ENCODE results near the gene RASA4B. TPM values are rescaled to one million over a fixed set of nuclear protein-coding genes. Genes with fewer than 3 reads are reported as not detected.

The RASA4B gene
- total and polyA plus RNA-seq, 2 of the 4 experiments (the other 2 are of a cell fraction), result 1.8 to 7.7 TPM

- dilution Hi-C loops (cut with HindIII; ENCODE audit: low sequenced_read_pairs, unreplicated experiment), result no loop called here
Measured at GRCh38 chr7:102455596-102455995, 62.0 kb downstream of the RASA4B start.

More at GRCh38 chr7:102455596-102455995, 62.0 kb downstream of the RASA4B start:
- peaks cover 12% of the 10 kb centered on the region for H4K20me1 ChIP-seq (ENCODE audit: insufficient read depth, low read length)
- intact Hi-C loops (cut with micrococcal nuclease), result no loop called here
- no peak overlapping the region for H3K14ac ChIP-seq (replicated peaks; ENCODE audit: low read depth, low read length)
- no peak overlapping the region for H4K8ac ChIP-seq (ENCODE audit: low read depth in 2 of 2, low read length in 2 of 2)
- H3K9ac ChIP-seq (ENCODE audit: low read depth, low read length), result no peak overlapping the region
- H3K27me3 ChIP-seq (ENCODE audit: control insufficient read depth, insufficient read depth, low read length), result no peaks in the 10 kb centered on the region
- no peak overlapping the region for H3K4me2 ChIP-seq (ENCODE audit: low read depth, low read length)
- H3K79me1 ChIP-seq (ENCODE audit: low read depth in 1 of 2, low read length in 2 of 2), result peaks cover 0 to 17% of the 10 kb centered on the region in 2 experiments; a peak in 3 of 4 replicates
- no peaks in the 10 kb centered on the region; the same call in 1 of the 2 replicates for H3K9me1 ChIP-seq (ENCODE audit: insufficient read depth, low read length)
- H2AFZ ChIP-seq (replicated peaks; ENCODE audit: low read length, poor library complexity), result no peak overlapping the region
- no peak overlapping the region for H3K4ac ChIP-seq (ENCODE audit: low read depth, low read length)
- H3K4me1 ChIP-seq (ENCODE audit: control insufficient read depth, insufficient read depth, low read length), result peaks cover 8% of the 10 kb centered on the region
- H3K36me3 ChIP-seq (ENCODE audit: control insufficient read depth, insufficient read depth, low read length), result peaks cover 27% of the 10 kb centered on the region
- POLR2A ChIA-PET (ENCODE audit: unreplicated experiment), result no interaction called here
- H2BK15ac ChIP-seq (ENCODE audit: low read depth, low read length), result no peak overlapping the region
- no peak overlapping the region for H3K56ac ChIP-seq (ENCODE audit: extremely low read depth, insufficient read depth, low read length)
- no peak overlapping the region for H3K18ac ChIP-seq (ENCODE audit: low read depth, low read length)
- BruUV-seq (replicated peaks), result no TSS peak
- H2BK120ac ChIP-seq (ENCODE audit: low read depth, low read length), result no peak overlapping the region
- 93% methylated on average over 4 of the region's 11 CpGs; no CpG with 5 or more reads in 1 of the 2 experiments for WGBS, 2 experiments (ENCODE audit: extremely low coverage in 2 of 2, insufficient read length in 1 of 2)
- no peaks in the 10 kb centered on the region for H3K9me3 ChIP-seq (ENCODE audit: control insufficient read depth, insufficient read depth, low read length)
- no peak overlapping the region for H3K27ac ChIP-seq (ENCODE audit: insufficient read depth, low read length)
- no peak overlapping the region for H2AK5ac ChIP-seq (ENCODE audit: low read depth, low read length)
- H4K91ac ChIP-seq (ENCODE audit: insufficient read depth, low read depth, low read length), result no peak overlapping the region
- in situ Hi-C loops (cut with MboI; ENCODE audit: low sequenced_read_pairs), result no loop called here
- ATAC-seq (ENCODE audit: low read depth) (no peak), DNase-seq (no peak)
- no peak overlapping the region for H3K23ac ChIP-seq (ENCODE audit: low read depth, low read length)
- no peak overlapping the region for H3K4me3 ChIP-seq (ENCODE audit: insufficient read depth, low read depth, low read length)
- H4K5ac ChIP-seq (ENCODE audit: low read depth, low read length), result no peak overlapping the region
- no peak overlapping the region for H2BK20ac ChIP-seq (ENCODE audit: low read depth, low read length)
- H2AK9ac ChIP-seq (replicated peaks; ENCODE audit: low read depth, low read length, poor library complexity), result no peak overlapping the region
- TF ChIP-seq NFE2L2 (IDR thresholded peaks at IDR 0.05; ENCODE audit: low read depth, low read length) (no peak), MXI1 (IDR thresholded peaks at IDR 0.05; ENCODE audit: borderline replicate concordance, low read depth, low read length) (no peak), POLR2A (IDR thresholded peaks at IDR 0.05; ENCODE audit: low read depth, low read length) (no peak), FOS (IDR thresholded peaks at IDR 0.05; ENCODE audit: low read depth, low read length) (no peak), RAD21 (IDR thresholded peaks at IDR 0.05; ENCODE audit: low read length) (no peak), MAZ (IDR thresholded peaks at IDR 0.05; ENCODE audit: borderline replicate concordance, low read depth, low read length) (no peak), BHLHE40 (IDR thresholded peaks at IDR 0.05; ENCODE audit: low read depth, low read length) (no peak), RCOR1 (IDR thresholded peaks at IDR 0.05; ENCODE audit: insufficient replicate concordance, low read length) (no peak), CTCF (conservative IDR thresholded peaks at IDR 0.05; ENCODE audit: low read depth, low read length) (no peak), SMC3 (IDR thresholded peaks at IDR 0.05; ENCODE audit: low read depth, low read length) (no peak), CEBPB (IDR thresholded peaks at IDR 0.05; ENCODE audit: low read depth, low read length) (no peak), MAFK (IDR thresholded peaks at IDR 0.05; ENCODE audit: low read depth, low read length) (no peak), CHD1 (IDR thresholded peaks at IDR 0.05; ENCODE audit: low read depth, low read length) (no peak), ELK1 (IDR thresholded peaks at IDR 0.05; ENCODE audit: borderline replicate concordance, low read depth, low read length) (no peak), RFX5 (IDR thresholded peaks at IDR 0.05; ENCODE audit: low read depth, low read length) (no peak)
- TF ChIP-seq, protein P1, sequence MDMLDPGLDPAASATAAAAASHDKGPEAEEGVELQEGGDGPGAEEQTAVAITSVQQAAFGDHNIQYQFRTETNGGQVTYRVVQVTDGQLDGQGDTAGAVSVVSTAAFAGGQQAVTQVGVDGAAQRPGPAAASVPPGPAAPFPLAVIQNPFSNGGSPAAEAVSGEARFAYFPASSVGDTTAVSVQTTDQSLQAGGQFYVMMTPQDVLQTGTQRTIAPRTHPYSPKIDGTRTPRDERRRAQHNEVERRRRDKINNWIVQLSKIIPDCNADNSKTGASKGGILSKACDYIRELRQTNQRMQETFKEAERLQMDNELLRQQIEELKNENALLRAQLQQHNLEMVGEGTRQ (IDR thresholded peaks at IDR 0.05; ENCODE audit: low read depth, low read length), result no peak
- CTCF ChIA-PET, result no interaction called here
- H2BK5ac ChIP-seq (ENCODE audit: low read depth, low read length, poor library complexity, severe bottlenecking), result no peak overlapping the region
